Stimulated activated CD4-positive, alpha-beta T cell treated with anti-CD3 and anti-CD28 coated beads, Interleukin-12 subunit alpha, Interleukin-12 subunit beta, amount 100 ng/mL, for 24 hours (primary cell): ENCODE measurements around the gene OR12D1.

Experiments used
- DNase-seq, 2 experiments: peaks; one replicate each; pipeline ENCODE4 v3.0.0-alpha.2; 2020; ENCODE audit warnings: low read depth in 2 of 2

The OR12D1 gene

GRCh38 chr6:29465279-29465678, 50.6 kb downstream of the OR12D1 start:
- DNase-seq: no peak

DNA sequence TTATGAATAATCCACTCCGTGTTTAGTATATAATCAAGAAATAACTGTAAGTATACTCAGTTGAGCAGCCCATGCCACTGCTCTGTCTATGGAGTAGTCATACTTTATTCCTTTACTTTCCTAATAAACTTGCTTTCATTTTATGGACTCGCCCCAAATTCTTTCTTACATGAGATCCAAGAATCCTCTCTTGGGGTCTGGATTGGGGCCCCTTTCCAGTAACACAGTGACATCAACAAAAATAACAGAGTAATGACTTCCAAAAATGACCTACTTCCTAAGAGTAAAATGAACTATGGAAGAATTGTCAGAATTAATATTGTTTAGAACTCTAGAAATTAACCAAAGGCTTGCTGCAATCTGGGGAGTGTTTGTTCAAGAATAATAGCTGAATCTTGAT, 51.1 kb downstream of the OR12D1 start:
- no peak for DNase-seq

DNA sequence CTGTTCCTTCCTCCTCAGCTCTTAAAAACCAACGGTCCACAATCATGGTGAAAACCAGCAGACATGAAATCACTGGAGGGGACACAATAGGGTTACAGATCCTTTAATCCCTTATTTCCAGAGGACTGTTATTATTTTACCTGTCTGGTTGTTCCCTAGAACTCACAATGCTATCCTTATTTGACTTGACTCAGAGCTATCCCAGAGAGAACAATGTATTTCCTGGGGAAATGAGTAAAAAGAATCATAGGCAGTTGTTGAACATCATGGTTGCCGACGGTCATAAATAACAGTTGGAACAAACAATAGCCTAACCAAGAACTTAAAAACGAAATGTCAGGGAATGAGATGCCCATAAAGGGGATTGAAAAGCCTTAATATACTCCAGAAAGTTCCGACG, 51.5 kb downstream of the OR12D1 start:
- no peak for DNase-seq
